GM21737 (cell line): ENCODE measurements around the gene CTTN.

ENCODE experiments used
- ATAC-seq: cut with Tn5 transposase; IDR thresholded peaks from one replicate; pipeline ENCODE4 v1.9.1; 2021; ENCODE audit warnings: mild to moderate bottlenecking, moderate library complexity; ENCODE audit not compliant: unreplicated experiment

The CTTN gene

DNA sequence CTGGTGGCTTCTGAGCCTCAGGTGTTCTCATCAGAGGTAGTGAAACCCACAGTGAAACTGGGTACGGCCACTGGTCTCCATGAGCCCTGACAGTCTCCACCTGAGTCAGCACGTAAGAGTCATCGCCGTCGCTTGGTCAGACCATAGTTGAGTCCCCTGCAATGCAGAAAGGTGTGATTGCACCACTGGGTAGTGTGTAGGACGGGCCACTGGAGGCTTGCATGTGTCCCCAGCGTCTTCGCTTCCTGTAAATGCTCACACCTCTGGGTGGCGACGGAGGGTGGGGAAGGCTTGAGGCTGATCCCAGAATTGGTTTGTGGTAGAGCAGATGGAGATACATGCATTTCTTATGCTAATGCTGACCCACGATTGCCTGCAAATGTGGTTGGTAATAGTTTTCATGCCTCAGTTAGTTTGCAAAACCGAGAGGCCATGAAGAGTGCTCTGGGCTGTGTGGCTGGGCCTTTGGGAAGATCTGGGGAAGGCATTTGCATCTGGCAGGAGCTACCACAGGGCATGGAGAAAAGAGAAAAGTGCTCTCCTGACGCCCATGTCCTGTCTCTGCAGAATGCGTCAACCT lies 26.5 kb downstream of the CTTN start:
- no peak for ATAC-seq

DNA sequence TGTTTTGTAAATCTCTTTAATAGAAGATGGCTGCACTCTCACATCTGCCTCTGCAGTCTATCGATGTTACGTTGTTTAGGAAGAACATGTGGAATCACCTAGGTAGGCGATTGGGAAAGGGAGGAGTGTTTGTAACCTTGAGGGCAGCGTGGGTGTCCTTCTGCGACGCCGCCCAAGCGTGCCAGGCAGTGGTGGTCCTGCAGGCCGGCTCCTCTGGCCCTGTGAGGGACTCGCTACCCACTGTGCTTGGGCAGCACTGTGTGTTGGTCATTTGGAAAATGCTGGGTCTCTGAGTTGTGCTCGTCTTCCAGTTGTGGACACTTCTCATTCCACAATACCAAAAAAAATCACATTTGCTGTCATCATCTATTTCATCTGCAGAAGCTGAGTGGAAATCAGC lies 29.1 kb downstream of the CTTN start:
- no peak for ATAC-seq

DNA sequence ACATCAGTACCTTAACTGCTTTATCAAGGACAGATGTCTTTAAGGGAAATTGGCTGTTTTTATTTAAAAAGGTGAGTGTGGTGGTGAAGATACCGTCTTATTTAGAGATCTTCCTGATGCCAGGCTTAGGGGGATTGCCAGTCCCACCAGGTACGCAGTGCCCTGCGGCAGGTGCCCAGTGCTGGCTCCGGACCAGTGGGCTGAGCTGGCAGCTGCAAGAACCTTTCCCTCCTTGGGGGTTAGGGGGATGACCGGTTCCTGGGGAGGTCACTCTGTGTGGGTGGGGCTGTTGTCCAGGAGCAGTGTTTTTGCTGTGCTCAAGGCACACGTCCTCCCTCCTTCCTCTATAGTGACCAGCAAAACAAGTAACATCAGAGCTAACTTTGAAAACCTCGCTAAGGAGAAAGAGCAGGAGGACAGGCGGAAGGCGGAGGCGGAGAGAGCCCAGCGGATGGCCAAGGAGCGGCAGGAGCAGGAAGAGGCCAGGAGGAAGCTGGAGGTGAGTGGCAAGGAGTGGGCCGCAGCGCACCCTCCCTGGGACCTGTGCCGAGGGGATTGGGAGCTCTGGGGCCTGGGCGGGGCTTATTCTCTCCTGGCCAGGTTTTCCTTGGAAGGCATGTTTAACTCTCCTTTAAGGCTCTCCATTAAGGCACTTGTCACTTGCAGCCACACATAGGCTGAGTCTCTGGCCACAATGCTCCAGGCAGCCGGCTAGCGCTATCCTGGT lies 30.5 kb downstream of the CTTN start:
- no peak for ATAC-seq

DNA sequence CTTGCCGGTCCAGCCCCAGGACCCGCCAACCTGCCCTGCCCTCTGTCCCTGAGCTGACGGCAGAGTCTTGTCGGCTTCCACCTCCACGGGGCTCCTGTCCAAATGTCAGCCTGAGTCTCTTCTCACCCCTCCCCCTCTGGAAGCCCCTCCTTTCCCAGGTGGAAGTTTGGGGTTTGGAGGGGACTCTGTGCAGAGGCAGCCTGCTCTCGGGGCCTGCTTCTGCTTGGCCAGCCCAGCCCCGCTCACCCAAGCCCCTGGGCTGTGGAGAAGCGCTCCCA lies 31.0 kb downstream of the CTTN start:
- no peak for ATAC-seq

DNA sequence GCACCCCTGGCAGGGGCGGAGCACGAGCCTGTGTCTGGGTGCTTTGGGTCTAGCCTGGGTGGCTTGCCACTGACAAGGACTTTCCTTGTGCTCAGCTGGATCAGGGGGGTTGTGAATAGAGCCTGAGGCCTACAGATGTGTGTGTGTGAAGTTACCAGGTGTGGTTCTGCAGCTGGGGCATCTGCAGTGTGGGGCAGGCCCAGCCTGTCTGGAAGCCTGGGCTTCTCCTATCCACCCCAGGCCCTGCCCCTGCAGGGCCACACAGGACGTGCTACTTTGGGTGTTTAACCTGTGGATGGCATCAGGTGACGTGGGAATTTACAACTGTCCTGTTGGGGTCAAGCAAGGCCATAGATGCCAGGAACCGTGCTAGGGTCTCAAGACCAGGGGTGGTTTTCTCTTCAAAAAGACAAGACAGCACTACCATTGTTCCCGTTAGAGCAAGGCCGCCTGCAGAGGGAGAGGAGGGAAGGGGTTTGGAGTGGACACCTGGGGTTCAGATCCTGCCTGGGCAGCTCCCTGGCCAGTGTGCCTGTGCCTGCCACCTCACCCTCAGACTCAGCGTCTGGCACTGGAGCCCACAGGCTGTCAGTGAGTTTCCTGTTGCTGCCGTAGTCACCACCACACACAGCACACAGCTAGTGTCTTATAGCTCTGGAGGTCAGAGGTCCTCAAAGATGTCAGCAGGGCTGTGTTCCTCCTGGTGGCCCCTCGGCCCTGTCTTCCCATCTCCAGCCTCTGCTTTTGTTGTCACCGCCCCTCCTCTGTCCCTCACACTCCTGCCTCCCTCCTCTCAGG lies 31.6 kb downstream of the CTTN start:
- ATAC-seq, result no peak

DNA sequence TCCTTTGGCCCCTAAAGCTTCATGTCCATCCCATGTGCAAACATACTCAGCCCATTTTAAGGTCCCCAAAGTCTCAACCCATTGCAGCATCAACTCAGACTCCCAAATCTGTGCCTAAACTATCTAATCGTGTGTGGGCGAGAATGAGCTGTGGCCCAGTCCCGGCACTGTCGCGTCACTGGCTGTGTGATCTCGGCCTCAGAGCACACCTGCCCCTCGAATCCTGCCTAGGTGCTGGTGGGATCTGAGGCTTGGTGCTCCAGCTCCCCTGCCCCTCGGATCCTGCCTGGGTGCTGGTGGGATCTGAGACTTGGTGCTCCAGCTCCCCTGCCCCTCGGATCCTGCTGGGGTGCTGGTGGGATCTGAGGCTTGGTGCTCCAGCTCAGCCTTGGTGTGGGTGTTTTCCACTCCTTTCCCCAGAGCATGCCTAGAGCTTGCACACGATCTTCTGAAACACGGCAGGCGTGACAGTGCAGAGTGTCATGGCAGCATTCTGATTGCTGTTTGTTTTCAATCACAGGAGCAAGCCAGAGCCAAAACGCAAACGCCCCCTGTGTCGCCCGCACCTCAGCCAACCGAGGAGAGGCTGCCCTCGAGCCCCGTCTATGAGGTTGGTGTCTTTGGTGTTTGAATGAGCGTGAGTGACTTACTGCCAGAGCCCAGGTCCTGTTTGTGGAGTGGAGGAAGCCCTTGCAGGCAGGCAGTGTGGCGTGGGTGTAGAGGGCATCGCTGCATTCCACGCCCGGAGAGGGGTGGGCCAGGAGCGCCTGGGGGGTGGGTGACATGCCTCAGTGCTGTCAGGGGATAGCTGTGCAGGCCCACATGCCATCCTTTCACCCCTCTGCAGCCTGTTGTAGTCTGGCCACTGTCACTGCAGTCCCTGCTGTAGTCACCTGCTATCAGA lies 32.6 kb downstream of the CTTN start:
- no peak for ATAC-seq

DNA sequence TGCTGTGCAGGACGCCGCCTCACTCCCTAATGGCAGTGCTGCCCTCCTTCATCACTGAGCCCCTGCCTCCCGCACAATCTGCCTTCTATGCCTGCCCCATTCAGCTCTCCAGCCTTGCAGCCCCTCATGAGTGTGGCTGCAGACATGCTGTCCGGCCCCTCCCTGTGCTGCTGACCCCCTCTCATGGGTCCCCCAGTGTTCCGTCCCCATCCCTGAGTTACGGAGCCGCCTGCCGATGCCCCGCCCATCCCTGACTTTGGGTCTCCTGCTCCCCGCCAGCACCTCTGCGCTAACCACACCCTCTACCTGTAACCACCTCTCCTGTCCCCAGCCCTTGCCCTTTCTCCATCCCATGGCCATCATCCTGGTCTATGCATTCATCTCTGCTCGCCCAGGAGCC lies 33.3 kb downstream of the CTTN start:
- no peak for ATAC-seq

DNA sequence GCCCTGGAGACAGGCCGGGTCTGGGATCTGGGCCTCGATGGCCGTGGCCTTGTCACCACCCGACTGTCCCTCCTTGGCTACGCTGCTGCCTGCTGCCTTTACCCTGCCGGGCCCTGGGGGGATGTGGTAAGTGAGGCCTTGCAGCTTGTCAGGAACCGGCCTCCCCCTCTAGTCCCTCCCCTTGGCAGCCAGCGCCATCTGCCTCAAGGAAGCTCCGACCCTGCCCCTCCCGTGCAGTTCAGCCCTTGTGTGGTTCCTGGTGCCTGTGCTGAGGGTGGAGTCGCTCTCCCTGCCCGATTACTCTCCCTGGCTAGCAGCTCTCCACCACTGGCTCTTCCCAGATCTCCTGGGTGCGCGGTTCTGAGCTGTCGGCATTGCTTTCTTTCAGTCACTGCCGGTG lies 33.7 kb downstream of the CTTN start:
- no peak for ATAC-seq

DNA sequence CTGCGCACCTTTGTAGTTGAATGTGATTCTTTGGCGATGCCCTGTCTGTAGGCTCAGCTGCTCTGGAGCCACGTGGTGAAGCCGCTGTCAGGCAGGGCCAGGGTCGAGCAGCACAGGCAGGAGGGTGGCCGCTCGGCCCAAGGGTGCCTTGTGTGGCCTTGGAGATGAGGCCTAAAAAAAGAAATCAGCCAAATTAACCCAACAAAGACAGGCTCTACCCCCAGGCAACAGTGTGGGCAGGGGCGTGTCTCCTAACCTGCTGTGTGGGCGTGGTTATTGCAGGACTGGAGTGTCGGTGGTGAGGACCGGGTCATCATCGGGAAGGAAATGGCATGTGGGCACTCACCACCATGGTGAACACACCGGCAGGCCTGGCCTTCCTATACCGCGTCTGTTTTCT lies 34.3 kb downstream of the CTTN start:
- no peak for ATAC-seq

DNA sequence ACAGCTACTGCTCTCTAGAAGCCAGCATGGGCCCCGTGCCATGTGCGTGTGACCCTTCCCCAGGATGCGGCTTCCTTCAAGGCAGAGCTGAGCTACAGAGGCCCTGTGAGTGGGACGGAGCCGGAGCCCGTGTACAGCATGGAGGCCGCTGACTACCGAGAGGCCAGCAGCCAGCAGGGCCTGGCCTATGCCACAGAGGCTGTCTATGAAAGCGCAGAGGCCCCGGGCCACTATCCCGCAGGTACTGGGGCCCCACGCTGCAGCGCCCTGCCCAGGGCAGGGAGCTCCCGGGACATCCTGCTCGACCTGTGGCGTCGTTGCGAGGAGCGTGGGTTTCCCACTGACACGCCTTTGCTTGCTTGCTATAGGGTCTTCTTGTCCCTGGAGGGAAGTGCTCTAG lies 34.7 kb downstream of the CTTN start:
- no peak for ATAC-seq

DNA sequence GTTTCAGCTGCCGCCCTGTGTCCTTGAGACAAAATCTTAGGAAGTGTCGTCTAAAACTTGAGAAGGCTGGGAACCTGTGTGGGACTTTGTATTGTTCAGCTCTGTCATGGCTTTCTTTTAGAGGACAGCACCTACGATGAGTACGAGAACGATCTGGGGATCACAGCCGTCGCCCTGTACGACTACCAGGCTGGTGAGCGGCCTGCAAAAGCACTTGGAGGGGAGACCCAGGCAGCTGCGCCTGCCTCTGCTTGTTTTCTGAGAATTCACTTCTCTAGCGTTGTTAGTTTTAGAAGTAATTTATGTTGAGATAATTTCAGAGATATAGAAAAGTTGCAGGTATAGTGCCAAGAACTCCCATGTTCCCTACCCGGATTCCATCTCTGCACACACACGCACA lies 35.2 kb downstream of the CTTN start:
- no peak for ATAC-seq

DNA sequence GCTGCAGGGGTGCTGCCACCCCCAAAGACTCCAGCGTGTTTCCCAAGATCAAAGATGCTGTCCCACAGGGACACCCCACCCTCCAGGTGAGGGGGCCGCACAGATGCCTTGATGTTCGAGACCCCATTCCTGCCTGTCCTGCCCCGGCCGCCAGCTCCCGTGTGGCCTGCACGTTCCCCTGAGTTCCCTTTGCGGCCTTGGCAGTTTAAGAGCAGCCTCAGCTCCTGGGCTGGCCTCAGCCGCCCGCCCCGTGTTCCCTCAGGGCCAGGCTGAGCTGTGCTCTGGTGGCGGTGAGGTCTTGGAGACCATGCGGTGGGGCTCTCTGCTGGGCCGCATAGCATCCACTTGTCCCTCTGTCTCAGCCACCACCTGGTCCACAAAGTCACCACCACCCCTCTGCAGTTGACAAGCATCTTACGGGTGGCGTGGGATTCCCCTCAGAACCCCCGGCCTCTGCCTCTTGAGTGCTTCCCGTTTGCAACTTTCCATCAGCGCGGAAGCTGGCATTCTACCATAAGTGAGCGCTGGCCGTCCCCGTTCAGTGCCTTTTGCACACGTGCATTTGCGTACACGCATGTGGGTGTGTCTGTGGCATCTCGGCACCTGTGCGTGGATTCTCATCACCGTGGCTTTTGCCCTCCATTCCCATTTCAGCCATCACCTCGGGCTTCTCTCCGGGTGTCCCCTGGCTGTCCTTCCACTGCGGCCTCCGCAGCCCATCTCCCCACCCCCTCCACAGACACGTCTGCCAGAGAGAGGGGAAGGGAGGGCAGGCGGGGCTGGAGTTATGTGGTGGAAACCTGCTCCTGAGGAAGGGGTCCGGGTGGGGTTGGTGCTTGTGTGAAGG lies 35.9 kb downstream of the CTTN start:
- no peak for ATAC-seq

DNA sequence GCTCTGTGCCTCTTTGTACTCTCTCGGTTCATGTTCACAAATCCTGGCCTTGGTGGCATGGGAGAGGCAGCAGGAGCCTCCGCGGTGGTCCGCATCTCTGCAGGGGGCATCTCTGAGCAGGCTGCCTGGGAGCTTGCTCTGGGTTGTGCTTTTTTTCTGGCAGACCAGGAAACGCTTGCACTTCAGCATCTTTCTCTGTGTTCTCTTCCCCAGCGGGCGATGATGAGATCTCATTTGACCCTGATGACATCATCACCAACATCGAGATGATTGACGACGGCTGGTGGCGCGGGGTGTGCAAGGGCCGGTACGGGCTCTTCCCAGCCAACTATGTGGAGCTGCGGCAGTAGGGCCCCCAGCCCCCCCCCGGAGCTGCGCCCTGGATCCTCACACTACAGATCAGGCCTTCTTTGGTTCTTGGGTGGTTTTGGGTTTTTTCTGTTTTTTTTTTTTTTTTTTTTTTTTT lies 36.5 kb downstream of the CTTN start:
- ATAC-seq, result no peak

DNA sequence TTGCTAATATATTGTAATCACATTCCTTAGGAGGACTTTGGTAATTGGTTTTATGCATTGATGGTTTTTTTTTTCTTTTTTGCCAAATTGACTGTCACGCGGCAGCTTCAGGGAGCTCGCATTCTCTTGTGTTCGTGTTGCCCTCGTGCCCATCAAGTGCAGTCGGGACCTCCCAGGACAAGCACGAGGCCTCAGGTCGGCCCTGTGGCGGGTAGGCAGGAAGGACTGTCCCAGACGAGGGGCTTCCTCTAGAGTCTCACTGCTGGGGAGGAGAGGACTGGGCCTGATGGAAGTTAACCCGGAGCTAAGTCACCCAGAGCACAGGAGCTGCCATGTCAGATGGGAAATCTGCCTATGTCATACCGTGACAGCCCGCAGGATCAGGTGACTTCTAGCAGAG lies 37.0 kb downstream of the CTTN start:
- no peak for ATAC-seq

DNA sequence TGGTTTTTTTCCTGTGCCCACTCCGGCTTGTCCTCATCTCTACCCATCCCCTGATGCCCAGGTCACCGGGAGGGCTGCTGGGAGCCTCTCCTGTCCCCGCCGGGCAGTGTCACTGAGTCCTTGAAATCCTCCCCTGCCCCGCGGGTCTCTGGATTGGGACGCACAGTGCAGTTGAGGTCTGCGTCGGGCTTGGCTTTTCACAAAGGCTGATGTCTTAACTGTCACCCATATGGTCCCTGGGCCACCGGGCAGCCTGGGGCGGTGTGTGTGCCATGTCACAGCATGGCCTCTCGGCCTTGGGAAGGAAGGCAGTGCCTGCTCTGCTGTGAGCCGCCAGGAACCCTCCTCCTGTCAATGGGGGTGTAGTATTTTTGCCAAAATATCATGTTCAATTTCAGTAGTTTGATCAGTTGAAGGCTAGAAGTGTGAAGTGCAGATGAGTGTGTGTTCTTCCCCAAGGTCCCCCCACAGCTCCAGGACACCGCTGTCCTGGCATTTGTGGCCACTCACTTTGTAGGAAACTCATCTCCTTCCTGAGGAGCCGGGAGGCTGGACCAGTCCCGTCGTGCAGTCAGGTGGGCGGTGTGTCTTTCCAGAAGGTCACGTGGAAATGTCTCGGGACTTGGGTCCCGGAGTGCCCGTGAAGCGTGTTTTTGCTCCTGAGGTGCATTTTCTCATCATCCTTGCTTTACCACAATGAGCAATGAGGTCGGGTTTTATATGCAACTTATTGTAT lies 37.6 kb downstream of the CTTN start:
- ATAC-seq, result no peak

DNA sequence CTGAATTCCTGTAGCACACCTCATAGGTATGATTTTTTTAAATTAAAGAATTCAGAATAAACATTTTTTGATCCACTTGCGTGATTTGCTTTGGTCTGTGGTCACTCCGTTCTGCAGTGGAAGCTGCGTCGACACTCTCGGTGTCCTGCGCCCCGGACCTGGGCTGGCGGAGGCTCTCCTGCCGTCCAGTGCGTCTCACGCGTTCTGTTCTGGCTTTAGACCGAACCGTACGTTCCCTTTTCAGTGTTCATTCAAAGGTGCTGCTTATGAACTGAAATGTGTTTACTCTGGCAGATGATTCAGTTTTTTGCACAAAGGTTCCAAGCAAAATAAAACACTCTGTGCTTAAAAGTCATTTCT lies 38.2 kb downstream of the CTTN start:
- no peak for ATAC-seq

DNA sequence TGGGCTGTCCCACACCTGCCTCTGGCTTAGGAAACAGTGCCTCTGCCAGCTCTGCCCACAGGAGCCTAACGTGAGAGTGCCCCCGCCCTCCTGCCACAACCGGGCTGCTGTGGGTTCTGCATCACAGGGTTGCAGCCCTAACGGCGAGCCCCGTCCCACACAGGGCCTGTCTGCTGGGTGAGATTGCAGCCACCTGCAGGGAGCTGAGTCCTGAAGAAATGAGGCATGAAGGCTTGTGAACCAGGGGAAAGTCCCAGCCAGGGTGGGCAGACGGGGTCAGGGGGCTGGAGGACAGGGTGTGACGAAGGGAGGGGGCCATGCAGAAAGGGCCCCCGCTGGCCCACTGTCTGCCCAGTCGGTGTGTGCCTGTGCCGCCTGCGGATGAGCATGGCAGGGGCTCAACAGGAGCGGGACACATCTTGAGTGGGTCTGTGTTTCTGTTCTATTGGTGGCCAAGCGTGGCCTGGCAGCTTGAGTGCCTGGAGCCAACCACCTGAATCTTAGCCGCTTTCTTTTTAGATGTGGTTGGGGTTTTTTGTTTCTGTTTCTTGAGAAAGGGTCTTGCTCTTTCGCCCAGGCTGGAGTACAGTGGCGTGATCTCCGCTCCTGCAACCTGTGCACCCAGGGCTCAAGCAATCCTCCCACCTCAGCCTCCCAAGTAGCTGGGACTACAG lies 38.9 kb downstream of the CTTN start:
- ATAC-seq, result no peak

DNA sequence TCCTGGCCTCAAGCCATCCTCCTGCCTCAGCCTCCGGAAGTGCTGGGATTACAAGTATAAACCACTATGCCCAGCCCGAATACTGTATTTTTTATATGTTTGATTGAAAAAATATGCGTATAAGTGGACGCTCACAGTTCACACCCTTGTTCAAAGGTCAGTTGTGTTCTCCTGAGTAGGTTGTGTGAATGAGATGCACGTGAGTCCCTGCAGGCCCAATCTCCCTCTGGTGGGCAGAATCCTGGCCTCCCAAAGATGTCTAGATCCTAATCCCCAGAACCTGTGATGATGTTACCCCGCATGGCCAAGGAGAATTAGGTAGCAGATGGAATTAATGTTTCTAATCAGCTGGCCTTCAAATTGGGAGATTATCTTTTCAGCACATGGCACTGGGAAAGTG lies 41.9 kb downstream of the CTTN start:
- no peak for ATAC-seq

DNA sequence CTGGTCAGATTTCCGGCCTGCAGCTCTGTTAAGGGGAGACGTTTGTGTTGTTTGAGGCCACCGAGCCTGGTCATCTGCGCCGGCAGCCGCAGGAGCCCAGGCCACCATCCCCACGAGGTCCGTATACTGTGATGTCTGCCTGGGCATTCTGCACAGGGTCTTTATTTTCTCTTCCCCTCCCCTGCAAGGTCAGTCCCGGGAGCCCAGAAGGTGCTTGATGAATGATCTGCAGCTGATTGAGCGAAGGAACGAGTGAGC lies 45.4 kb downstream of the CTTN start:
- no peak for ATAC-seq

DNA sequence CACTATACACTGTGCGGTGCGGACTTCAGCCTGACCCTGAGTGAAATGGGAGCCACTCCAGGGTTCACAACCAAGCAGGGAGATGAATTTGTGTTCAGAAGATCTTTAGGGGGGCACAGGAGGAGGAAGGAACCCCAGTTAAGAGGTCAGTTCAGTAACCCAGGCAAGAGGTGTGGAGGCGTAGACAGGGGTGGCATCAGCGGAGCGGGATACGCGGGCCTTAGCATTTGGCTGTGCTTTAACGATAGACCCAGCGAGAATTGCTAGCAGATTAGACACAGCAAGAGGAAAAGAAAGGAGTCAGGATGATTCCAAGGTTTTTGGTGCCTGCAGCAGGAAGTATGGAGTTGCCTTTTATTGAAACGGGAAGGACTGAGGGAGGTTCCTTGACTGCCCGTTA lies 46.8 kb downstream of the CTTN start:
- ATAC-seq, result no peak
